HepG2 (cell line): Measurements from ENCODE around the gene TRPM6. TPM values are rescaled to one million over a fixed set of nuclear protein-coding genes. Genes with fewer than 3 reads are reported as not detected.

Experiments
- ATAC-seq: fragments of 200-7000 bp; cut with Tn5 transposase; 3 replicates; pipeline ENCODE4 v1.9.1; 2020; ENCODE audit warnings: mild to moderate bottlenecking, moderate library complexity
- BruUV-seq: library from RNA; stranded (reverse); fragments of 400-500 nt; replicated peaks from 2 replicates; lab custom pipeline; 2021; lab: Mats Ljungman, UMichigan
- CTCF ChIA-PET: fragments of 300-600 bp; formaldehyde crosslinking; extraction: SDS; loops from one replicate; lab custom pipeline; 2021; ENCODE audit warnings: low total read pairs, inconsistent platforms, low intra/inter-chr PET ratio; lab: Yijun Ruan, JAX
- POLR2A ChIA-PET: fragments of 350-600 bp; sonication (Branson Sonifier 250); formaldehyde crosslinking; loops from one replicate; lab custom pipeline; 2020; ENCODE audit warnings: antibody characterized with exemption, inconsistent platforms; lab: Yijun Ruan, JAX
- DNase-seq: peaks from one replicate; pipeline ENCODE4 v3.0.0-alpha.2; 2015; ENCODE audit warnings: low spot score
- FAIRE-seq: peaks from 3 replicates; lab custom pipeline; 2011; peaks lifted over from hg19 to GRCh38; lab: Jason Lieb, UNC
- H2AFZ ChIP-seq: one replicate; pipeline ENCODE4 v1.6.1; 2011; ENCODE audit warnings: low read length, inconsistent platforms
- H3K27ac ChIP-seq: fragments of 300-600 bp; 3 replicates; pipeline ENCODE4 v1.8.0; 2011; ENCODE audit warnings: mixed run types, mild to moderate bottlenecking, mixed read lengths, low read length, inconsistent platforms; ENCODE audit not compliant: insufficient read depth; ENCODE audit errors: extremely low read length
- H3K27me3 ChIP-seq, 2 experiments: fragments of 200-600 bp in 1 of 2; 2 replicates in 1 of 2; 3 replicates in 1 of 2; pipeline versions ENCODE4 v1.6.0 to v1.8.0; 2011; ENCODE audit warnings: low read length in 2 of 2, mild to moderate bottlenecking in 2 of 2, moderate library complexity in 2 of 2, inconsistent platforms in 1 of 2; ENCODE audit not compliant: insufficient read depth in 2 of 2, control insufficient read depth in 1 of 2
- H3K36me3 ChIP-seq, 2 experiments: fragments of 200-600 bp in 1 of 2; replicated peaks in 1 of 2; 2 replicates in 1 of 2; 3 replicates in 1 of 2; pipeline versions ENCODE4 v1.5.1 to v1.8.0; 2011; ENCODE audit warnings: low read length in 2 of 2, inconsistent platforms in 1 of 2; ENCODE audit not compliant: insufficient read depth in 2 of 2, control insufficient read depth in 1 of 2
- H3K4me1 ChIP-seq: 2 replicates; pipeline ENCODE4 v1.5.1; 2012; ENCODE audit warnings: low read length, inconsistent platforms; ENCODE audit not compliant: insufficient read depth
- H3K4me2 ChIP-seq: 2 replicates; pipeline ENCODE4 v1.6.0; 2011; ENCODE audit warnings: low read depth, low read length, inconsistent platforms
- H3K4me3 ChIP-seq, 3 experiments: fragments of 200-600 bp in 1 of 3; sonication (generic), shearing (Covaris generic) in 1 of 3; replicated peaks in 1 of 3; 2 replicates each; pipeline ENCODE4 v1.5.1; 2011 to 2016; ENCODE audit warnings: low read length in 3 of 3, inconsistent platforms in 2 of 3, low read depth in 2 of 3, mild to moderate bottlenecking in 2 of 3, control low read depth in 1 of 3, mixed read lengths in 1 of 3; ENCODE audit not compliant: insufficient read depth in 1 of 3
- H3K79me2 ChIP-seq: one replicate; pipeline ENCODE4 v1.6.1; 2011; ENCODE audit warnings: low read length, inconsistent platforms; ENCODE audit not compliant: insufficient read depth
- H3K9ac ChIP-seq: 2 replicates; pipeline ENCODE4 v1.6.0; 2011; ENCODE audit warnings: mild to moderate bottlenecking, low read depth, low read length, inconsistent platforms; ENCODE audit not compliant: insufficient read depth
- H3K9me3 ChIP-seq: 2 replicates; pipeline ENCODE4 v1.5.1; 2012; ENCODE audit warnings: mild to moderate bottlenecking, low read length
- H4K20me1 ChIP-seq: 2 replicates; pipeline ENCODE4 v1.6.0; 2011; ENCODE audit warnings: inconsistent platforms, mild to moderate bottlenecking, low read length, moderate library complexity; ENCODE audit not compliant: insufficient read depth
- ATF7 ChIP-seq, 2 experiments: fragments of 450-650 bp in 1 of 2; sonication (generic) in 1 of 2; formaldehyde crosslinking in 1 of 2; IDR thresholded peaks; 2 replicates each; pipeline versions ENCODE4 v1.4.0 to v1.6.1; 2016 to 2020; ENCODE audit warnings: antibody characterized with exemption in 1 of 2, mild to moderate bottlenecking in 1 of 2, missing genetic modification reagents in 1 of 2
- GATAD2A ChIP-seq: IDR thresholded peaks from 2 replicates; pipeline ENCODE4 v1.6.1; 2016
- HOXA3 ChIP-seq: sonication (generic); formaldehyde crosslinking; IDR thresholded peaks from 2 replicates; pipeline ENCODE4 v1.5.0; 2020; ENCODE audit warnings: missing genetic modification reagents
- SAFB2 ChIP-seq: sonication (generic); formaldehyde crosslinking; IDR thresholded peaks from 2 replicates; pipeline ENCODE4 v1.5.1; 2020; ENCODE audit warnings: missing genetic modification reagents, low read depth, mild to moderate bottlenecking, borderline replicate concordance
- TCF7 ChIP-seq: sonication (generic); IDR thresholded peaks from 2 replicates; pipeline ENCODE4 v1.6.1; 2016; ENCODE audit warnings: antibody characterized with exemption, low read depth
- TRIM22 ChIP-seq: fragments of 450-650 bp; IDR thresholded peaks from 2 replicates; pipeline ENCODE4 v1.6.1; 2017
- XBP1 ChIP-seq: sonication (generic); formaldehyde crosslinking; IDR thresholded peaks from 2 replicates; pipeline ENCODE4 v1.5.0; 2020; ENCODE audit warnings: missing genetic modification reagents
- ZFP82 ChIP-seq: sonication (generic); formaldehyde crosslinking; IDR thresholded peaks from 2 replicates; pipeline ENCODE4 v1.5.1; 2020; ENCODE audit warnings: mild to moderate bottlenecking, missing genetic modification reagents, borderline replicate concordance
- ZNF3 ChIP-seq: IDR thresholded peaks from 2 replicates; pipeline ENCODE4 v1.7.0; 2017; ENCODE audit warnings: inconsistent platforms
- ZNF430 ChIP-seq: sonication (generic); formaldehyde crosslinking; IDR thresholded peaks from 2 replicates; pipeline ENCODE4 v1.9.0; 2021; ENCODE audit warnings: mild to moderate bottlenecking, missing genetic modification reagents
- ZNF550 ChIP-seq: sonication (generic); formaldehyde crosslinking; IDR thresholded peaks from 2 replicates; pipeline ENCODE4 v1.4.0; 2020; ENCODE audit warnings: mild to moderate bottlenecking, missing genetic modification reagents, borderline replicate concordance
- ZNF577 ChIP-seq: sonication (generic); formaldehyde crosslinking; IDR thresholded peaks from 2 replicates; pipeline ENCODE4 v1.4.0; 2020; ENCODE audit warnings: mild to moderate bottlenecking, low read depth, missing genetic modification reagents, borderline replicate concordance
- ZNF674 ChIP-seq: sonication (generic); formaldehyde crosslinking; IDR thresholded peaks from 2 replicates; pipeline ENCODE4 v1.5.0; 2020; ENCODE audit warnings: low read depth, mild to moderate bottlenecking, missing genetic modification reagents
- ZNF772 ChIP-seq: sonication (generic); formaldehyde crosslinking; IDR thresholded peaks from 2 replicates; pipeline ENCODE4 v1.5.0; 2020; ENCODE audit warnings: mild to moderate bottlenecking, missing genetic modification reagents
- ZNF790 ChIP-seq: sonication (generic); formaldehyde crosslinking; IDR thresholded peaks from 2 replicates; pipeline ENCODE4 v1.8.0; 2022; ENCODE audit warnings: missing genetic modification reagents, mild to moderate bottlenecking, borderline replicate concordance
- WGBS: methylation state at CpG from one replicate; pipeline ENCODE4 v1.1.6; 2017; ENCODE audit warnings: low lambda C conversion rate; 5-methylcytosine and 5-hydroxymethylcytosine counted together
- in situ Hi-C: cut with HindIII; loops from 2 replicates; pipeline ENCODE4 v1.10.0; 2017; ENCODE audit warnings: low pct_unique_long_range_greater_than_20kb; ENCODE audit not compliant: extremely low pct_ligation_motif_present
- intact Hi-C: fragments of 100-400 bp; cut with micrococcal nuclease; formaldehyde crosslinking; loops from one replicate; pipeline ENCODE4 v1.10.0; 2022; ENCODE audit not compliant: unreplicated experiment
- polyA plus RNA-seq, 8 experiments: library from polyadenylated mRNA; depleted of rRNA in 3 of 8; stranded (reverse) in 7 of 8; unstranded in 1 of 8; fragments of >200 nt; fragmentation: Illumina TruSeq in 4 of 8; extraction: Trizol in 4 of 8; gene quantifications; 2 replicates each; pipeline versions ENCODE4 v1.2.1 to v1.2.3, GENCODE V29; 2011 to 2016; ENCODE audit warnings: low read depth in 4 of 8, missing spikeins in 1 of 8, mixed read lengths in 1 of 8; ENCODE audit not compliant: insufficient read depth in 1 of 8
- total RNA-seq, 5 experiments: library from RNA; depleted of rRNA; stranded (reverse); fragments of >200 nt; fragmentation: Illumina TruSeq; extraction: Trizol; gene quantifications; 2 replicates each; pipeline ENCODE4 v1.2.3, GENCODE V29; 2016; ENCODE audit warnings: low read depth in 1 of 5
- TF ChIP-seq, protein P1 (sequence below): sonication (generic); formaldehyde crosslinking; IDR thresholded peaks from 2 replicates; pipeline ENCODE4 v1.5.0; 2020; ENCODE audit warnings: mild to moderate bottlenecking, missing genetic modification reagents
- TF ChIP-seq, protein P2 (sequence below): sonication (generic); formaldehyde crosslinking; IDR thresholded peaks from 2 replicates; pipeline ENCODE4 v1.8.0; 2022; ENCODE audit warnings: missing genetic modification reagents, low read depth, mild to moderate bottlenecking, borderline replicate concordance

TRPM6 gene
- total and polyA plus RNA-seq, 2 of the 13 experiments (the other 11 are each of a cell fraction or from before 2014, with no cell fraction given): 0.01 to 0.09 TPM

- TF ChIP-seq ZNF790 (CRISPR knock-in tag) (no peak), ZNF550 (CRISPR knock-in tag) (no peak), ZNF674 (CRISPR knock-in tag) (no peak), HOXA3 (CRISPR knock-in tag) (no peak), ZNF577 (CRISPR knock-in tag) (no peak)
- TF ChIP-seq, all 625 proteins: peak for 0
These were observed 176.4 kb downstream of the TRPM6 start (continued) for GRCh38 chr9:74711341-74711740.

DNA sequence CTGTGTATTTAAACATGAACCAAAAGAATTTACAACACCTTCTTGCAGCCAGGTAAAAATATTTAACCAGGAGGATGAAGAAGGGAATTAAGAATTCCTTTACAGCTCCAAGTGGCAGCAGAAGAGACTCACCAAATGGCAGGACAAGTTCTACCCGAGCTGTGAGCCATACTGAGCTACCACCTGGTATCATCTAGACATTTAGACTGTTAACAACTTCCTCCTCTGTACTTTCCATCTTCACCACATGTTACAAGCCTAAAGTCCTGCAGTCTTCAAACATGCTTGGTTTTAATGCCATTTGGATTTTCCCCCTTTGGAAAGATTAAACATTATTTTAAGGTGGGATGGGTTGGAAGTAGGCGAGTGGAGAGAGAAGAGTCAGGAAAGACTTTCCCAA, 190.2 kb downstream of the TRPM6 start:
- no TSS peak for BruUV-seq
- WGBS: 0% methylated on average over 2 of the region's 2 CpGs
- FAIRE-seq (no peak), ATAC-seq (no peak), DNase-seq (no peak)
- Histone ChIP-seq H3K36me3 (no peaks in the 10 kb centered on the region), H3K4me1 (no peaks in the 10 kb centered on the region), H3K9ac (no peak overlapping the region), H3K4me3 (no peak overlapping the region), H3K27me3 (no peaks in the 10 kb centered on the region), H2AFZ (no peak overlapping the region), H4K20me1 (no peaks in the 10 kb centered on the region), H3K27ac (no peak overlapping the region), H3K4me2 (no peak overlapping the region), H3K9me3 (no peaks in the 10 kb centered on the region), H3K79me2 (no peaks in the 10 kb centered on the region)
- in situ Hi-C loops: no loop called here
- TF ChIP-seq XBP1 (CRISPR knock-in tag) (no peak), ZFP82 (CRISPR knock-in tag) (no peak), ZNF772 (CRISPR knock-in tag) (no peak), ZNF3 (CRISPR knock-in tag) (no peak), GATAD2A (CRISPR knock-in tag) (no peak), ZNF430 (no peak), TCF7 (no peak), SAFB2 (CRISPR knock-in tag) (no peak), ATF7 (IDR thresholded peaks at IDR 0.05) (no peak), ATF7 (CRISPR knock-in tag; IDR thresholded peaks at IDR 0.05) (no peak), TRIM22 (no peak)
- TF ChIP-seq, protein P1, sequence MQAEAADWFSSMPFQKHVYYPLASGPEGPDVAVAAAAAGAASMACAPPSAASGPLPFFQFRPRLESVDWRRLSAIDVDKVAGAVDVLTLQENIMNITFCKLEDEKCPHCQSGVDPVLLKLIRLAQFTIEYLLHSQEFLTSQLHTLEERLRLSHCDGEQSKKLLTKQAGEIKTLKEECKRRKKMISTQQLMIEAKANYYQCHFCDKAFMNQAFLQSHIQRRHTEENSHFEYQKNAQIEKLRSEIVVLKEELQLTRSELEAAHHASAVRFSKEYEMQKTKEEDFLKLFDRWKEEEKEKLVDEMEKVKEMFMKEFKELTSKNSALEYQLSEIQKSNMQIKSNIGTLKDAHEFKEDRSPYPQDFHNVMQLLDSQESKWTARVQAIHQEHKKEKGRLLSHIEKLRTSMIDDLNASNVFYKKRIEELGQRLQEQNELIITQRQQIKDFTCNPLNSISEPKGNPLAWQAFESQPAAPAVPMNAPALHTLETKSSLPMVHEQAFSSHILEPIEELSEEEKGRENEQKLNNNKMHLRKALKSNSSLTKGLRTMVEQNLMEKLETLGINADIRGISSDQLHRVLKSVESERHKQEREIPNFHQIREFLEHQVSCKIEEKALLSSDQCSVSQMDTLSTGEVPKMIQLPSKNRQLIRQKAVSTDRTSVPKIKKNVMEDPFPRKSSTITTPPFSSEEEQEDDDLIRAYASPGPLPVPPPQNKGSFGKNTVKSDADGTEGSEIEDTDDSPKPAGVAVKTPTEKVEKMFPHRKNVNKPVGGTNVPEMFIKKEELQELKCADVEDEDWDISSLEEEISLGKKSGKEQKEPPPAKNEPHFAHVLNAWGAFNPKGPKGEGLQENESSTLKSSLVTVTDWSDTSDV (CRISPR knock-in tag): no peak
- TF ChIP-seq, protein P2, sequence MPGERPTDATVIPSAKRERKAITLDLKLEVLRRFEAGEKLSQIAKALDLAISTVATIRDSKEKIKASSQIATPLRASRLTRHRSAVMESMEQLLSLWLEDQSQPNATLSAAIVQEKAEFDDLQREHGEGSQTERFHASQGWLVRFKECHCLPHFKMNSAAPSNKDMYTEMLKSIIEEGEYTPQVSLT: no peak
- intact Hi-C loops: no loop called here
- POLR2A ChIA-PET: no interaction called here
- CTCF ChIA-PET: no interaction called here
